Measurements from ENCODE around the gene SLITRK5.

Gene SLITRK5

GRCh38 chr13:87671031-87671752, at the start of gene SLITRK5:
Gene SLITRK5, plus strand, starts transcription at chr13:87671371. Its CDS starts 4,018 bp downstream, at chr13:87675389.
- Histone ChIP-seq H3K27ac (ENCODE audit: low read depth, low read length, poor library complexity, severe bottlenecking) (no peak within 1 kb of the TSS), H3K27me3 (ENCODE audit: insufficient read depth, low read length) (no peaks in the 10 kb centered on the region), H3F3A (ENCODE audit: insufficient read depth, low read length) (no peaks in the 10 kb centered on the region), H4K20me1 (ENCODE audit: insufficient read depth, low read length) (no peaks in the 10 kb centered on the region), H2AFZ (ENCODE audit: low read length) (no peak within 1 kb of the TSS), H3K9me3 (ENCODE audit: low read length) (no peaks in the 10 kb centered on the region), H3K9ac (ENCODE audit: low read length) (no peak within 1 kb of the TSS), H3K79me2 (ENCODE audit: insufficient read depth, low read length) (no peaks in the 10 kb centered on the region), H3K36me3 (ENCODE audit: insufficient read depth, low read length) (no peaks in the 10 kb centered on the region), H3K4me1 (ENCODE audit: insufficient read depth, low read length, severe bottlenecking) (no peaks in the 10 kb centered on the region), H3K4me2 (ENCODE audit: low read length) (no peak within 1 kb of the TSS), H3K4me3 (ENCODE audit: low read depth, low read length, poor library complexity, severe bottlenecking) (no peak within 1 kb of the TSS), H3K9me2 (ENCODE audit: low read depth, low read length) (no peaks in the 10 kb centered on the region)
- TF ChIP-seq EZH2 (IDR thresholded peaks at IDR 0.05; ENCODE audit: borderline replicate concordance, low read length) (no peak), CTCF (IDR thresholded peaks at IDR 0.05; ENCODE audit: low read length) (no peak)

GRCh38 chr13:87622971-87623370, 48.2 kb upstream of the SLITRK5 start:
- Histone ChIP-seq H3K4me1 (ENCODE audit: insufficient read depth, low read length, severe bottlenecking) (no peaks in the 10 kb centered on the region), H3K9me3 (ENCODE audit: low read length) (no peaks in the 10 kb centered on the region), H3K79me2 (ENCODE audit: insufficient read depth, low read length) (no peaks in the 10 kb centered on the region), H3K27ac (ENCODE audit: low read depth, low read length, poor library complexity, severe bottlenecking) (no peak overlapping the region), H3F3A (ENCODE audit: insufficient read depth, low read length) (no peaks in the 10 kb centered on the region), H3K9me2 (ENCODE audit: low read depth, low read length) (no peaks in the 10 kb centered on the region), H3K9ac (ENCODE audit: low read length) (no peak overlapping the region), H3K36me3 (ENCODE audit: insufficient read depth, low read length) (no peaks in the 10 kb centered on the region), H3K4me2 (ENCODE audit: low read length) (no peak overlapping the region), H3K27me3 (ENCODE audit: insufficient read depth, low read length) (no peaks in the 10 kb centered on the region), H2AFZ (ENCODE audit: low read length) (no peak overlapping the region), H3K4me3 (ENCODE audit: low read depth, low read length, poor library complexity, severe bottlenecking) (no peak overlapping the region), H4K20me1 (ENCODE audit: insufficient read depth, low read length) (no peaks in the 10 kb centered on the region)
- TF ChIP-seq CTCF (IDR thresholded peaks at IDR 0.05; ENCODE audit: low read length) = no peak
- TF ChIP-seq EZH2 (IDR thresholded peaks at IDR 0.05; ENCODE audit: borderline replicate concordance, low read length) = no peak

- no peaks in the 10 kb centered on the region for H4K20me1 ChIP-seq (ENCODE audit: insufficient read depth, low read length)
- H3K9ac ChIP-seq (ENCODE audit: low read length) = no peak overlapping the region
- no peaks in the 10 kb centered on the region for H3K9me2 ChIP-seq (ENCODE audit: low read depth, low read length)
- no peaks in the 10 kb centered on the region for H3K36me3 ChIP-seq (ENCODE audit: insufficient read depth, low read length)
- H3K4me3 ChIP-seq (ENCODE audit: low read depth, low read length, poor library complexity, severe bottlenecking) = no peak overlapping the region
- H3K27ac ChIP-seq (ENCODE audit: low read depth, low read length, poor library complexity, severe bottlenecking) = no peak overlapping the region
- H2AFZ ChIP-seq (ENCODE audit: low read length) = no peak overlapping the region
- H3K4me1 ChIP-seq (ENCODE audit: insufficient read depth, low read length, severe bottlenecking) = no peaks in the 10 kb centered on the region
- no peaks in the 10 kb centered on the region for H3K9me3 ChIP-seq (ENCODE audit: low read length)
- no peaks in the 10 kb centered on the region for H3F3A ChIP-seq (ENCODE audit: insufficient read depth, low read length)
- no peak overlapping the region for H3K4me2 ChIP-seq (ENCODE audit: low read length)
- no peaks in the 10 kb centered on the region for H3K27me3 ChIP-seq (ENCODE audit: insufficient read depth, low read length)
- TF ChIP-seq EZH2 (IDR thresholded peaks at IDR 0.05; ENCODE audit: borderline replicate concordance, low read length) (no peak), CTCF (IDR thresholded peaks at IDR 0.05; ENCODE audit: low read length) (no peak)
- H3K79me2 ChIP-seq (ENCODE audit: insufficient read depth, low read length) = no peaks in the 10 kb centered on the region
Observed at GRCh38 chr13:87656306-87656705, 14.9 kb upstream of the SLITRK5 start.
